H9 (cell line): ENCODE measurements around the gene RNF111. TPM values are rescaled to one million over a fixed set of nuclear protein-coding genes. Genes with fewer than 3 reads are reported as not detected.

Experiments used
- DNase-seq: peaks from one replicate; pipeline ENCODE4 v3.0.0-alpha.2; 2017
- H2AFZ ChIP-seq: one replicate; pipeline ENCODE4 v1.6.1; 2013; ENCODE audit warnings: mild to moderate bottlenecking, low read length, control low read depth, moderate library complexity
- H2AK5ac ChIP-seq: 2 replicates; pipeline ENCODE4 v1.6.1; 2013; ENCODE audit warnings: low read length, control low read depth, mixed read lengths; ENCODE audit not compliant: insufficient read length
- H2BK120ac ChIP-seq: one replicate; pipeline ENCODE4 v1.6.1; 2013; ENCODE audit warnings: low read depth, mild to moderate bottlenecking, low read length, control low read depth, inconsistent platforms; ENCODE audit not compliant: poor library complexity, severe bottlenecking
- H2BK12ac ChIP-seq: 2 replicates; pipeline ENCODE4 v1.6.1; 2013; ENCODE audit warnings: low read length, control low read depth, mixed read lengths, low read depth; ENCODE audit not compliant: insufficient read length
- H2BK15ac ChIP-seq: 2 replicates; pipeline ENCODE4 v1.6.1; 2013; ENCODE audit warnings: low read depth, low read length, control low read depth
- H2BK20ac ChIP-seq: one replicate; pipeline ENCODE4 v1.6.1; 2013; ENCODE audit warnings: low read depth, mild to moderate bottlenecking, low read length, control low read depth, inconsistent platforms; ENCODE audit not compliant: poor library complexity, severe bottlenecking
- H2BK5ac ChIP-seq: 2 replicates; pipeline ENCODE4 v1.6.1; 2013; ENCODE audit warnings: low read length, control low read depth, mixed read lengths; ENCODE audit not compliant: insufficient read length
- H3K14ac ChIP-seq: 2 replicates; pipeline ENCODE4 v1.6.1; 2013; ENCODE audit warnings: low read length, control low read depth; ENCODE audit not compliant: insufficient read depth
- H3K18ac ChIP-seq: 2 replicates; pipeline ENCODE4 v1.6.1; 2013; ENCODE audit warnings: low read depth, mild to moderate bottlenecking, mixed read lengths, low read length, control low read depth; ENCODE audit not compliant: insufficient read length
- H3K23ac ChIP-seq: 2 replicates; pipeline ENCODE4 v1.6.1; 2013; ENCODE audit warnings: low read length, control low read depth, mixed read lengths, low read depth; ENCODE audit not compliant: insufficient read length
- H3K23me2 ChIP-seq: 2 replicates; pipeline ENCODE4 v1.6.1; 2013; ENCODE audit warnings: low read depth, mild to moderate bottlenecking, mixed read lengths, low read length, control low read depth; ENCODE audit not compliant: insufficient read length, poor library complexity, severe bottlenecking
- H3K27ac ChIP-seq: 2 replicates; pipeline ENCODE4 v1.5.1; 2013; ENCODE audit warnings: low read length, control low read depth, mixed read lengths, low read depth; ENCODE audit not compliant: insufficient read length
- H3K27me3 ChIP-seq: 2 replicates; pipeline ENCODE4 v1.6.1; 2013; ENCODE audit warnings: low read length, control low read depth, inconsistent platforms; ENCODE audit not compliant: insufficient read depth
- H3K4ac ChIP-seq: 2 replicates; pipeline ENCODE4 v1.6.1; 2013; ENCODE audit warnings: low read depth, mild to moderate bottlenecking, control low read depth, inconsistent platforms, low read length, moderate library complexity
- H3K4me1 ChIP-seq: 2 replicates; pipeline ENCODE4 v1.6.1; 2013; ENCODE audit warnings: low read length, control low read depth, inconsistent platforms; ENCODE audit not compliant: insufficient read depth
- H3K4me2 ChIP-seq: 2 replicates; pipeline ENCODE4 v1.6.1; 2013; ENCODE audit warnings: low read length, control low read depth, mixed read lengths; ENCODE audit not compliant: insufficient read length, insufficient read depth
- H3K56ac ChIP-seq: 2 replicates; pipeline ENCODE4 v1.6.1; 2013; ENCODE audit warnings: low read depth, mild to moderate bottlenecking, mixed read lengths, low read length, control low read depth; ENCODE audit not compliant: insufficient read length
- H3K79me1 ChIP-seq: 2 replicates; pipeline ENCODE4 v1.6.1; 2013; ENCODE audit warnings: low read depth, mild to moderate bottlenecking, moderate library complexity, low read length, control low read depth, inconsistent platforms; ENCODE audit not compliant: insufficient read depth, poor library complexity, severe bottlenecking
- H3K79me2 ChIP-seq: 2 replicates; pipeline ENCODE4 v1.6.1; 2013; ENCODE audit warnings: low read length, control low read depth, inconsistent platforms; ENCODE audit not compliant: insufficient read depth
- H3K9ac ChIP-seq: 2 replicates; pipeline ENCODE4 v1.6.1; 2013; ENCODE audit warnings: low read length, control low read depth, mixed read lengths; ENCODE audit not compliant: insufficient read length; ENCODE audit errors: extremely low read depth
- H3K9me3 ChIP-seq: one replicate; pipeline ENCODE4 v1.6.1; 2013; ENCODE audit warnings: low read depth, low read length, inconsistent platforms; ENCODE audit not compliant: control insufficient read depth
- H3T11ph ChIP-seq: one replicate; pipeline ENCODE4 v1.6.1; 2013; ENCODE audit warnings: mild to moderate bottlenecking, low read length, control low read depth, inconsistent platforms
- H4K20me1 ChIP-seq: one replicate; pipeline ENCODE4 v1.6.1; 2013; ENCODE audit not compliant: control insufficient read depth, insufficient read length, insufficient read depth
- H4K5ac ChIP-seq: 2 replicates; pipeline ENCODE4 v1.6.1; 2013; ENCODE audit warnings: low read depth, mild to moderate bottlenecking, mixed read lengths, low read length, control low read depth; ENCODE audit not compliant: insufficient read length
- H4K8ac ChIP-seq: replicated peaks from 2 replicates; pipeline ENCODE4 v1.6.1; 2013; ENCODE audit warnings: low read length, control low read depth, mixed read lengths, low read depth; ENCODE audit not compliant: insufficient read length
- H4K91ac ChIP-seq: 2 replicates; pipeline ENCODE4 v1.6.1; 2013; ENCODE audit warnings: low read depth, mild to moderate bottlenecking, moderate library complexity, mixed read lengths, low read length, control low read depth; ENCODE audit not compliant: insufficient read length
- H3K27ac Mint-ChIP-seq, 3 experiments: 2 replicates in 2 of 3; 3 replicates in 1 of 3; pipeline ENCODE4 v1.8.0; 2020 to 2021; ENCODE audit warnings: mixed read lengths in 3 of 3, mild to moderate bottlenecking in 1 of 3, moderate library complexity in 1 of 3
- H3K27me3 Mint-ChIP-seq: 2 replicates; pipeline ENCODE4 v1.8.0; 2021; ENCODE audit warnings: low read depth, mild to moderate bottlenecking, moderate library complexity, mixed read lengths
- H3K36me3 Mint-ChIP-seq, 3 experiments: 2 replicates in 2 of 3; 3 replicates in 1 of 3; pipeline ENCODE4 v1.8.0; 2020 to 2021; ENCODE audit warnings: low read depth in 3 of 3, mixed read lengths in 3 of 3; ENCODE audit not compliant: insufficient read depth in 1 of 3
- H3K4me1 Mint-ChIP-seq, 2 experiments: 2 replicates each; pipeline ENCODE4 v1.8.0; 2020; ENCODE audit warnings: mixed read lengths in 2 of 2
- H3K4me3 Mint-ChIP-seq, 2 experiments: 2 replicates in 1 of 2; 3 replicates in 1 of 2; pipeline ENCODE4 v1.8.0; 2020 to 2021; ENCODE audit warnings: mild to moderate bottlenecking in 2 of 2, mixed read lengths in 2 of 2, moderate library complexity in 1 of 2
- H3K9me3 Mint-ChIP-seq, 2 experiments: 2 replicates in 1 of 2; 3 replicates in 1 of 2; pipeline ENCODE4 v1.8.0; 2020; ENCODE audit warnings: mild to moderate bottlenecking in 2 of 2, mixed read lengths in 2 of 2, moderate library complexity in 1 of 2
- WGBS: extraction: QIAGEN DNeasy Blood & Tissue Kit; methylation state at CpG from one replicate; pipeline ENCODE4 v1.1.7; 2013; ENCODE audit warnings: missing lambda C conversion rate, low lambda C conversion rate, mixed read lengths; ENCODE audit not compliant: insufficient read length; ENCODE audit errors: extremely low coverage; 5-methylcytosine and 5-hydroxymethylcytosine counted together
- long read RNA-seq: library from polyadenylated mRNA; unstranded; transcript quantifications from one replicate; pipeline ENCODE4 v2.0.0, GENCODE V29; 2020
- total RNA-seq: library from RNA; stranded (reverse); gene quantifications from 2 replicates; pipeline ENCODE4 v1.2.1, GENCODE V29; 2021
- TF ChIP-seq, protein P1 (sequence below): fragments of 200-600 bp; sonication (generic); conservative IDR thresholded peaks from 3 replicates; pipeline ENCODE4 v1.8.0; 2021; ENCODE audit warnings: antibody characterized with exemption, mild to moderate bottlenecking

RNF111 gene
- total RNA-seq: 28.0 and 28.4 TPM in 2 replicates
- long read RNA-seq, full-length matches to known transcripts: 3 of 22 reads
- long read RNA-seq, partial matches to known transcripts: 12 of 22 reads
- long read RNA-seq, other reads (novel, unspliced or antisense): 7 of 22 reads

DNA sequence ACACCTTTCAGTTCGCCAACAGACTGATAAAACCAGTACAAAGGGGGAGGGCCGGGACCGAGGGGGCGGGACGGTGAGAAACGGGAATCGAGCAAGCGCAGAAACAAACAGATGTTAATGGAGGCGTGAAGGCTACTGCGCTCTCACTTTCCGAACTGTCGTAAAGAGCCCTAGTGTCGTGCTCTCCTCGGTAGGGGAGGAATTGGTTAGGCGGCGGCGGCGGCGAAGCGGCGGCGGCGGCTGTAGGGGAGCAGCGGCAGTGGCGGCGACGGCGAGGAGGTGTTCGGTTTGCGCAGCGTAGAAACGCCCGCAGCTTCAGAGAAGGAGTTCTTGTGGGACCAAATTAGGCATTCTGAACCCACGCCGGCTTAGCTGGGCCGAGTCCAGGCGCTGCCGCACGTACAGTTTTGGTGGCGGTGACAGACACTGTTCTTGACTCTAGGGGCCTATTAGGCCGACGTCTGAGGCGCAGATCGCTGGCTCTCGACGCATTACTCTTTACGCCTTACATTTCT lies at the start of gene RNF111:
Gene RNF111, plus strand, starts transcription at position 173 of the 515 bp plus-strand sequence. CDS start 43,160 bp downstream, outside the sequence.
- Histone ChIP-seq H2BK20ac (no peak within 1 kb of the TSS), H3K4me2 (peak within 1 kb of the TSS; percentile 90), H3K27ac (no peak within 1 kb of the TSS), H4K91ac (no peak within 1 kb of the TSS), H3K79me1 (no peaks in the 10 kb centered on the region), H2BK12ac (no peak within 1 kb of the TSS), H2BK5ac (no peak within 1 kb of the TSS), H3K4ac (no peak within 1 kb of the TSS), H2AK5ac (no peak within 1 kb of the TSS), H3T11ph (no peak within 1 kb of the TSS), H3K9ac (peak within 1 kb of the TSS; percentile 89), H3K4me1 (no peaks in the 10 kb centered on the region), H3K56ac (no peak within 1 kb of the TSS), H4K20me1 (no peaks in the 10 kb centered on the region), H3K9me3 (no peaks in the 10 kb centered on the region), H3K23ac (no peak within 1 kb of the TSS), H2BK120ac (no peak within 1 kb of the TSS), H2AFZ (no peak within 1 kb of the TSS), H3K23me2 (peaks cover 4% of the 10 kb centered on the region), H4K5ac (no peak within 1 kb of the TSS), H3K79me2 (peaks cover 17% of the 10 kb centered on the region; the same call in 1 of the 2 replicates), H4K8ac (no peak within 1 kb of the TSS), H2BK15ac (no peak within 1 kb of the TSS), H3K14ac (peak within 1 kb of the TSS; percentile 49), H3K18ac (peak within 1 kb of the TSS; percentile 5), H3K27me3 (no peaks in the 10 kb centered on the region)
- Mint-ChIP-seq H3K36me3 (peaks cover 4 to 19% (median 17%) of the 10 kb centered on the region in 3 experiments), H3K27ac (peak within 1 kb of the TSS; percentile 80 to 98 (median 96)), H3K9me3 (no peaks in the 10 kb centered on the region), H3K4me3 (peak within 1 kb of the TSS; percentile 95 to 96), H3K4me1 (peaks cover 21 to 28% of the 10 kb centered on the region in 2 experiments), H3K27me3 (peaks cover 3% of the 10 kb centered on the region; the same call in 1 of the 2 replicates)
- DNase-seq: peak; percentile 93
- no CpG with 5 or more reads among the region's 47 CpGs for WGBS
- TF ChIP-seq, protein P1, sequence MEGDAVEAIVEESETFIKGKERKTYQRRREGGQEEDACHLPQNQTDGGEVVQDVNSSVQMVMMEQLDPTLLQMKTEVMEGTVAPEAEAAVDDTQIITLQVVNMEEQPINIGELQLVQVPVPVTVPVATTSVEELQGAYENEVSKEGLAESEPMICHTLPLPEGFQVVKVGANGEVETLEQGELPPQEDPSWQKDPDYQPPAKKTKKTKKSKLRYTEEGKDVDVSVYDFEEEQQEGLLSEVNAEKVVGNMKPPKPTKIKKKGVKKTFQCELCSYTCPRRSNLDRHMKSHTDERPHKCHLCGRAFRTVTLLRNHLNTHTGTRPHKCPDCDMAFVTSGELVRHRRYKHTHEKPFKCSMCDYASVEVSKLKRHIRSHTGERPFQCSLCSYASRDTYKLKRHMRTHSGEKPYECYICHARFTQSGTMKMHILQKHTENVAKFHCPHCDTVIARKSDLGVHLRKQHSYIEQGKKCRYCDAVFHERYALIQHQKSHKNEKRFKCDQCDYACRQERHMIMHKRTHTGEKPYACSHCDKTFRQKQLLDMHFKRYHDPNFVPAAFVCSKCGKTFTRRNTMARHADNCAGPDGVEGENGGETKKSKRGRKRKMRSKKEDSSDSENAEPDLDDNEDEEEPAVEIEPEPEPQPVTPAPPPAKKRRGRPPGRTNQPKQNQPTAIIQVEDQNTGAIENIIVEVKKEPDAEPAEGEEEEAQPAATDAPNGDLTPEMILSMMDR: no peak
